ENCODE results near the gene MBOAT2. TPM values are rescaled to one million over a fixed set of nuclear protein-coding genes. Genes with fewer than 3 reads are reported as not detected.

MBOAT2 gene
- total RNA-seq, 1 donor from 2014 or later, result 1.7 TPM

GRCh38 chr2:9017411-9017810 lies 13.9 kb upstream of the MBOAT2 start:
- ATAC-seq (ENCODE audit: low read depth) (no peak), DNase-seq (no peak)
- CTCF ChIA-PET, result no interaction called here
- intact Hi-C loops (cut with micrococcal nuclease), result no loop called here
- Mint-ChIP-seq H3K27ac (no peak overlapping the region), H3K4me1 (no peaks in the 10 kb centered on the region), H3K36me3 (ENCODE audit: low read depth) (no peaks in the 10 kb centered on the region), H3K27me3 (peaks cover 2% of the 10 kb centered on the region), H3K4me3 (no peak overlapping the region), H3K9me3 (no peaks in the 10 kb centered on the region)
- POLR2A ChIA-PET, result no interaction called here
- TF ChIP-seq CTCF (IDR thresholded peaks at IDR 0.05), result no peak

- no peak for ATAC-seq (ENCODE audit: low read depth)
- Mint-ChIP-seq H3K9me3 (no peaks in the 10 kb centered on the region), H3K36me3 (ENCODE audit: low read depth) (no peaks in the 10 kb centered on the region), H3K27ac (no peak overlapping the region), H3K4me3 (no peak overlapping the region), H3K4me1 (no peaks in the 10 kb centered on the region), H3K27me3 (peaks cover under 1% of the 10 kb centered on the region)
- TF ChIP-seq CTCF (IDR thresholded peaks at IDR 0.05), result no peak
- ChIA-PET CTCF (no interaction called here), POLR2A (no interaction called here)
- DNase-seq, result no peak
- intact Hi-C loops (cut with micrococcal nuclease), result no loop called here
Measured at GRCh38 chr2:9015998-9016397, 12.5 kb upstream of the MBOAT2 start.

GRCh38 chr2:9013403-9013802 lies 9.9 kb upstream of the MBOAT2 start:
- H3K4me1 Mint-ChIP-seq, result no peaks in the 10 kb centered on the region
- H3K4me3 Mint-ChIP-seq, result no peak overlapping the region
- H3K9me3 Mint-ChIP-seq, result no peaks in the 10 kb centered on the region
- intact Hi-C loops (cut with micrococcal nuclease), result no loop called here
- ChIA-PET CTCF (no interaction called here), POLR2A (no interaction called here)
- no peak for DNase-seq
- H3K27ac Mint-ChIP-seq, result no peak overlapping the region
- H3K27me3 Mint-ChIP-seq, result no peaks in the 10 kb centered on the region
- no peaks in the 10 kb centered on the region for H3K36me3 Mint-ChIP-seq (ENCODE audit: low read depth)
- TF ChIP-seq CTCF (IDR thresholded peaks at IDR 0.05), result no peak
- no peak for ATAC-seq (ENCODE audit: low read depth)

GRCh38 chr2:9010866-9011265 lies 7.4 kb upstream of the MBOAT2 start:
- no peak overlapping the region for H3K4me3 Mint-ChIP-seq
- no peaks in the 10 kb centered on the region for H3K36me3 Mint-ChIP-seq (ENCODE audit: low read depth)
- ChIA-PET CTCF (interaction anchor here (0.6 kb wide), 1 partner anchor 1640 kb away, joined by 3 read pairs; no protein-coding TSS in a partner anchor), POLR2A (no interaction called here)
- no peak for ATAC-seq (ENCODE audit: low read depth)
- no peaks in the 10 kb centered on the region for H3K27me3 Mint-ChIP-seq
- no peaks in the 10 kb centered on the region for H3K4me1 Mint-ChIP-seq
- no peak for TF ChIP-seq CTCF (IDR thresholded peaks at IDR 0.05)
- no peaks in the 10 kb centered on the region for H3K9me3 Mint-ChIP-seq
- no peak for DNase-seq
- intact Hi-C loops (cut with micrococcal nuclease), result no loop called here
- H3K27ac Mint-ChIP-seq, result no peak overlapping the region

GRCh38 chr2:9008951-9009664 lies 5.6 kb upstream of the MBOAT2 start:
- no peaks in the 10 kb centered on the region for H3K9me3 Mint-ChIP-seq
- no peak overlapping the region for H3K27ac Mint-ChIP-seq
- H3K36me3 Mint-ChIP-seq (ENCODE audit: low read depth), result no peaks in the 10 kb centered on the region
- ATAC-seq (ENCODE audit: low read depth), result no peak
- DNase-seq, result no peak
- peaks cover 3% of the 10 kb centered on the region for H3K4me1 Mint-ChIP-seq
- intact Hi-C loops (cut with micrococcal nuclease), result no loop called here
- TF ChIP-seq CTCF (IDR thresholded peaks at IDR 0.05), result no peak
- H3K4me3 Mint-ChIP-seq, result no peak overlapping the region
- no peaks in the 10 kb centered on the region for H3K27me3 Mint-ChIP-seq
- POLR2A ChIA-PET, result no interaction called here
- CTCF ChIA-PET, result no interaction called here
